Measurements from ENCODE around the gene HADH.

Gene HADH

DNA sequence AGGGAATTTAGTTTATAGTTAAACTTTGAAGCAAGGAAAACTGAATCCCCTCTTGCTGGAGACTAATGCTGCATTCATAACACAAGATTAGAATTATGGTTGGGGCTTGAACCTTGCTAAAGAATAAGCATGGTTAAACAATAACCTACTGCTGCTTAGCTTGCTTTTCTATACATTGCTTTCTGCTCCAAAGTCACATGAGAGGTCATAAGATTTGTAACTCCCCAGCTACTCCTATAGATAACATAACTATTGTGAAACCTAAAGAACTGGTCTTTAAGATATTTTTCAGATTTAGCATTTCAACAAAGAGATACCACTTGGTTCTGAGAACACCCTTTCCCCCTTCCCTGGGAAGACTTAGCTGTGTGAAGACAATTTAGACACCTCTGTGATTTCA is 17.1 kb upstream of the HADH start:
- Histone ChIP-seq H3K36me3 (ENCODE audit: control insufficient read depth in 5 of 5, insufficient read depth in 5 of 5, low read length in 5 of 5) (no peaks in the 10 kb centered on the region), H3K4me1 (ENCODE audit: control insufficient read depth in 5 of 5, insufficient read depth in 5 of 5, low read length in 5 of 5) (peaks cover 0 to 9% (median 0%) of the 10 kb centered on the region in 5 donors), H3K4me3 (ENCODE audit: low read depth in 1 of 5, low read length in 5 of 5) (no peak overlapping the region), H3K27ac (ENCODE audit: low read depth, low read length) (no peak overlapping the region), H3K27me3 (ENCODE audit: control insufficient read depth in 5 of 5, insufficient read depth in 4 of 5, low read length in 5 of 5) (no peaks in the 10 kb centered on the region), H3K9ac (ENCODE audit: low read length in 5 of 5) (no peak overlapping the region), H3K9me3 (ENCODE audit: control insufficient read depth in 5 of 5, low read length in 5 of 5) (no peaks in the 10 kb centered on the region)

DNA sequence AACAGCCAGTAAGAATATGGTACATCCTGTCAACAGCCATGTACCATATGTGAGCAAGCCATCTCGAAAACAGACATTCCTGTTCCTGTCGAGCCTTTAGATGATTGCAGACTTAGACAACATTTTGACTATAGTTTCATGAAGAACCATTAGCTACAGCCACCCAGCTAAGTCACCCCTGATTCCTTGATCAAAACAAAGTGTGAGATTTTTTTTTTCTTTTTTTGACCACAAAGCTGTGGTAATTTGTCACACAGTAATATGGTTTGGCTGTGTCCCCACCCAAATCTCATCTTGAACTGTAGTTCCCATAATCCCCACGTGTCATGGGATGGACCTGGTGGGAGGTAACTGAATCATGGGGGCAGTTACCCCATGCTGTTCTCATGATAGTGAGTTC is 15.2 kb upstream of the HADH start:
- no peak overlapping the region for H3K27ac ChIP-seq (ENCODE audit: low read depth, low read length)
- no peak overlapping the region for H3K4me3 ChIP-seq (ENCODE audit: low read depth in 1 of 5, low read length in 5 of 5)
- H3K9me3 ChIP-seq (ENCODE audit: control insufficient read depth in 5 of 5, low read length in 5 of 5), result no peaks in the 10 kb centered on the region
- no peak overlapping the region for H3K9ac ChIP-seq (ENCODE audit: low read length in 5 of 5)
- no peaks in the 10 kb centered on the region for H3K27me3 ChIP-seq (ENCODE audit: control insufficient read depth in 5 of 5, insufficient read depth in 4 of 5, low read length in 5 of 5)
- no peaks in the 10 kb centered on the region for H3K36me3 ChIP-seq (ENCODE audit: control insufficient read depth in 5 of 5, insufficient read depth in 5 of 5, low read length in 5 of 5)
- H3K4me1 ChIP-seq (ENCODE audit: control insufficient read depth in 5 of 5, insufficient read depth in 5 of 5, low read length in 5 of 5), result peaks cover 0 to 24% (median 6%) of the 10 kb centered on the region in 5 donors

DNA sequence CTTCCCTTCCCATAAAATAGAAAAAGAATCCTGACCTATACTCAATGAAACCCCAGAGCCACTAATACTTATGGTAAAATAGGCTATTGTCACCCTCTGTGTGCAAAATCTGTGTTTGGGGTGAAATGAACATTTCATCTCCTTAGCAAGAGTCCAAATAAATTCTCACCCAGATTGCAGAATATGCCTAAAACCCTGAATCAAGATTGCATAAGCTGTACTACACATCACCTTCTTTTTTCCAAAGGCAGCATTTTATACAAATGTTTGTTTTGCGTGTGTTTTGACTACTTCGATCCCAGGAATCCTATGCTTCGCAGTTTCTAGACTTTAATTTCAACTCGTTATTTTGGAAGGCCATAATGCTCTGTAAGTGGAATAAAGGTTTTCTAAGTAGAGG is 12.2 kb upstream of the HADH start:
- Histone ChIP-seq H3K9ac (ENCODE audit: low read length in 5 of 5) (peak overlapping the region in 1 of 5 donors; percentile 41), H3K27ac (ENCODE audit: low read depth, low read length) (peak overlapping the region; percentile 84), H3K4me1 (ENCODE audit: control insufficient read depth in 5 of 5, insufficient read depth in 5 of 5, low read length in 5 of 5) (peaks cover 0 to 27% (median 6%) of the 10 kb centered on the region in 5 donors), H3K27me3 (ENCODE audit: control insufficient read depth in 5 of 5, insufficient read depth in 4 of 5, low read length in 5 of 5) (no peaks in the 10 kb centered on the region), H3K36me3 (ENCODE audit: control insufficient read depth in 5 of 5, insufficient read depth in 5 of 5, low read length in 5 of 5) (no peaks in the 10 kb centered on the region), H3K9me3 (ENCODE audit: control insufficient read depth in 5 of 5, low read length in 5 of 5) (no peaks in the 10 kb centered on the region), H3K4me3 (ENCODE audit: low read depth in 1 of 5, low read length in 5 of 5) (no peak overlapping the region)

DNA sequence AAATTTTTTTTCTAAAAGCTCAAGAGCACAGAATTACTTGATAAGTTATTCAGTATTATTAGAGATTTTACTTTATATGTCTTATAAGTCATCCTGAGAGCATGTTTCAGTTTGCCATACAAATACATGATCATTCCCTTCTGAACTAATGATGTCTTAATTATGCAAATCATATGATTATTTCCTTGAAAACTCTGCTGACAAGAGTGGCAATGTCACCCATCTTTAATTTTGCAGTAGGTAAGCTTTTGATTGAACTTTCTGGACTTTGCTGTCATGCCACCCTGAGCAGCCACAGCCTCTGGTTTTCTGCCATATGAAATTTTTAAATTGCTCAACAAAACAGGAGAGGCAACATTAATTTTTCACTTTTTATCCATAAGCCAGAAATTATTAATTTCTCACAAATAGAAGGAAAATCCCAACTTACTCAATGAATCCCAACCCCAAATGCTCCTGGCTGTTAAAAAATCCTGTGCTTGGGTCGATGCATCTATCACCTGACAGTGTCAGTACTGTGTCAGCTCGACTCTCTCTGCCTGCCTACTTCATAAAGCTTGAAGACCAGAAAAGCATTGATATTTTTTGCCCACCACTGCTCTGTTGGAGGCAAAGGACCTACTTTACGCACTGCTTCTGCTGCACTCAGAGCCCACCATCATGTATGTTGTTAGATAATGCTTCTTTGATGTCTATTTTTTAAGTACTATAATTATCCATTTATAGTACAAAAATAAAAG is 11.6 kb upstream of the HADH start:
- no peak overlapping the region for H3K4me3 ChIP-seq (ENCODE audit: low read depth in 1 of 5, low read length in 5 of 5)
- peak overlapping the region in 2 of 5 donors; percentile 41 to 58 for H3K9ac ChIP-seq (ENCODE audit: low read length in 5 of 5)
- peaks cover 0 to 27% (median 6%) of the 10 kb centered on the region in 5 donors for H3K4me1 ChIP-seq (ENCODE audit: control insufficient read depth in 5 of 5, insufficient read depth in 5 of 5, low read length in 5 of 5)
- no peaks in the 10 kb centered on the region for H3K27me3 ChIP-seq (ENCODE audit: control insufficient read depth in 5 of 5, insufficient read depth in 4 of 5, low read length in 5 of 5)
- no peaks in the 10 kb centered on the region for H3K9me3 ChIP-seq (ENCODE audit: control insufficient read depth in 5 of 5, low read length in 5 of 5)
- H3K36me3 ChIP-seq (ENCODE audit: control insufficient read depth in 5 of 5, insufficient read depth in 5 of 5, low read length in 5 of 5), result no peaks in the 10 kb centered on the region
- peak overlapping the region; percentile 84 for H3K27ac ChIP-seq (ENCODE audit: low read depth, low read length)

DNA sequence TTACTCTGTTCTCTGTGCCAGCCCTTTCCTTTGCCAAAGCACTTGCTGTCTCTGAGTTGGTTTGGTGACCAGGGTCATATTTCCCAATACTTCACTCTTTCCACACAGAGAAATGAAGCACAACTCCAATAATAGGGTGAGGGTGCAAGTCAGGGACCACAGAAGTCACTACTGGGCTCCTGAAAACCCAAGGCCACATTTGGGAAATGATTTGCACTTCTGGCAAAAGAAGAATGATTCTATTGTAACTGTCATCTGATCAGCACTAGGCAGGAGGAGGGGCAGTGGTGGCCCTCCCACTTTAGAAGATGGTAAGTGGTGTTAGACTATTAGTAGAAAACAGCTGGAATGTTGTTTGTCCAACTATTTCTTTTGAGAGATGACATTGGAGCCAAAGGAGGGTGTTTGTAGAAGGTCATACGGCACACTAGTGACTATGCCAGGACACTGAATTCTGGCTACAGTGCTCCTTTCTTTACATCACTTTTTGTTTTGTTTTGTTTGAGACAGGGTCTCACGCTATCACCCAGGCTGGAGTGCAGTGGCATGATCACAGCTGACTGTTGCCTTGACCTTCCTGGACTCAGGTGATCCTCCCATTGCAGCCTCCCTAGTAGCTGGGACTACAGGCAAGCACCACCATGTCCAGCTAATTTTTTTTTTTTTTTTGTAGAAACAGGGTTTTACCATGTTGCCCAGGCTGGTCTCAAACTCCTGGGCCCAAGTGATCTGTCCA is 10.8 kb upstream of the HADH start:
- H3K9me3 ChIP-seq (ENCODE audit: control insufficient read depth in 5 of 5, low read length in 5 of 5), result no peaks in the 10 kb centered on the region
- H3K9ac ChIP-seq (ENCODE audit: low read length in 5 of 5), result peak overlapping the region in 1 of 5 donors; percentile 58
- no peaks in the 10 kb centered on the region for H3K36me3 ChIP-seq (ENCODE audit: control insufficient read depth in 5 of 5, insufficient read depth in 5 of 5, low read length in 5 of 5)
- no peak overlapping the region for H3K4me3 ChIP-seq (ENCODE audit: low read depth in 1 of 5, low read length in 5 of 5)
- peaks cover 0 to 27% (median 6%) of the 10 kb centered on the region in 5 donors for H3K4me1 ChIP-seq (ENCODE audit: control insufficient read depth in 5 of 5, insufficient read depth in 5 of 5, low read length in 5 of 5)
- peak overlapping the region; percentile 84 for H3K27ac ChIP-seq (ENCODE audit: low read depth, low read length)
- H3K27me3 ChIP-seq (ENCODE audit: control insufficient read depth in 5 of 5, insufficient read depth in 4 of 5, low read length in 5 of 5), result no peaks in the 10 kb centered on the region

DNA sequence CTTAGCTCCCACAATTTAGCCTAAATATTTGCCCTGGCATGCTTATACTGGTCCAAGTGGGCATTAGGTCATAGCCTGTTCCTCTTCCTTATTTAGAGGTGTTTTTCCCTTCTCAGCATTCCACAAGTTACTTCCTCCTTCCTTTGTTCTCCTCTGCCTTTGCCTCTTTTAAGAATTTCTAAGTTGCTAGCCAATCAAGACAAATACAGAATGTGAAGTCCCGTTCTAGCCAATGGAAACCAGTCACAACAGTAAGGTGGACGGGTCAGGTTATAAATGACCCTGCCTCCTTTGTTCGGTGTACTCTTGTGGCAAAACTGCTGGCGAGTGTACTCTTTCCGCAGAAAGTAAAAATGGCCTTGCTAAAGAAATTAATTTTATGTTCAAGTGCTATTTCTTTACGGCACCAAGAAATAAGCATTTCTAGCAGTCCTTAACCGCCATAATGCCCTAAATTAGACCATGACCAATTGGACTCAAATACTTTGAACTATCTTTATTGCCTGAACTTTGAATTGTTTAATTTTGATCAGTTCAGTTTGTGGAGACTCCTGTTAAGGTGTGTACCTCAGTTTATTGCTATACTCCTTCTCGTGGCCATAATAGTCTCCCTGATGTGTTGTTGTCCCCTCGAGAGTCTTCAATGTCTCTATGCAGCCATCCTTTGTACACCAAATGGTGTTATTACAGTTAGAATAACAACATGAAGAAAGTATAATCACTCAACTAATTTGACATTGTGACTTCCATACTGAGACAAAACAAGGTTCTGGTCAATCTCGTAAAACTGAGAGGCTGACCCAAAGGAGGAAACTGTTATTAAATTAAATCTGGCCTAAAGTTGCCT is 1.6 kb upstream of the HADH start:
- Histone ChIP-seq H3K4me1 (ENCODE audit: control insufficient read depth in 5 of 5, insufficient read depth in 5 of 5, low read length in 5 of 5) (peaks cover 0 to 54% (median 47%) of the 10 kb centered on the region in 5 donors), H3K27ac (ENCODE audit: low read depth, low read length) (peak overlapping the region; percentile 96), H3K27me3 (ENCODE audit: control insufficient read depth in 5 of 5, insufficient read depth in 4 of 5, low read length in 5 of 5) (no peaks in the 10 kb centered on the region), H3K9me3 (ENCODE audit: control insufficient read depth in 5 of 5, low read length in 5 of 5) (no peaks in the 10 kb centered on the region), H3K36me3 (ENCODE audit: control insufficient read depth in 5 of 5, insufficient read depth in 5 of 5, low read length in 5 of 5) (no peaks in the 10 kb centered on the region), H3K9ac (ENCODE audit: low read length in 5 of 5) (peak overlapping the region in 1 of 5 donors; percentile 95), H3K4me3 (ENCODE audit: low read depth in 1 of 5, low read length in 5 of 5) (peak overlapping the region in 1 of 5 donors; percentile 80)

DNA sequence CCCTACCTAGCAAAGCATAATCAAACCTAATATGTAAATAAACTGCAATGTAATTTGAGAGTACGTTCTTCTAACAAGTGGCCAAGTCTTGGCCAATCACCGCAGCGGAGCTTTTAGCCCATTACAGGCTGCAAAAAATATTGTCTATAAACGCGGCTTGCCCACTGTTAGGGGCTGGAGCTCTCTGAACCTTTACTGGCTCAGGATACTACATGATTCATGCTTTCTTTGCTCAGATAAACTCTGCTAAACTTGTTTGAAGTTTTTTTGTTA is 990 bp upstream of the HADH start:
- no peaks in the 10 kb centered on the region for H3K36me3 ChIP-seq (ENCODE audit: control insufficient read depth in 5 of 5, insufficient read depth in 5 of 5, low read length in 5 of 5)
- peak overlapping the region in 2 of 5 donors; percentile 46 to 95 for H3K9ac ChIP-seq (ENCODE audit: low read length in 5 of 5)
- H3K27ac ChIP-seq (ENCODE audit: low read depth, low read length), result peak overlapping the region; percentile 96
- H3K27me3 ChIP-seq (ENCODE audit: control insufficient read depth in 5 of 5, insufficient read depth in 4 of 5, low read length in 5 of 5), result no peaks in the 10 kb centered on the region
- no peaks in the 10 kb centered on the region for H3K9me3 ChIP-seq (ENCODE audit: control insufficient read depth in 5 of 5, low read length in 5 of 5)
- H3K4me3 ChIP-seq (ENCODE audit: low read depth in 1 of 5, low read length in 5 of 5), result peak overlapping the region in 2 of 5 donors; percentile 80 to 89
- peaks cover 0 to 59% (median 53%) of the 10 kb centered on the region in 5 donors for H3K4me1 ChIP-seq (ENCODE audit: control insufficient read depth in 5 of 5, insufficient read depth in 5 of 5, low read length in 5 of 5)

DNA sequence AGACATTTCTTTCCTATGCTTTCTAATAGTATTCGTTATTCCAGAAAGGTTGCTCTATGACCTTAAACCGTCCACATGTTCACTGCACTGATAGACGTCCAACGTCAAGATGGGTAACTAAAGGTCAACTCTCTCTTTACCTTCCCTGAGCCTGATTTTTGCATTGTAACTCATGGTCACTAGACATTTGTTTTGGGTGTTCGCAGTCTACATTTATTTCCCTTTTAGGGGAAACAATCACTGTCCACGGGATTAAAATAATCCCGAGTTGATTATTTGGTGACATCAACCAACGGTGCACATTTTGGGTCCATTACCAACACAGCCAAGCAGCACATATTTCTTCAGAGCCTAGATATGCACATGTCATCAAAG is 540 bp upstream of the HADH start:
- peak overlapping the region; percentile 16 to 95 (median 60) for H3K9ac ChIP-seq (ENCODE audit: low read length in 5 of 5)
- H3K36me3 ChIP-seq (ENCODE audit: control insufficient read depth in 5 of 5, insufficient read depth in 5 of 5, low read length in 5 of 5), result no peaks in the 10 kb centered on the region
- H3K9me3 ChIP-seq (ENCODE audit: control insufficient read depth in 5 of 5, low read length in 5 of 5), result no peaks in the 10 kb centered on the region
- peak overlapping the region; percentile 96 for H3K27ac ChIP-seq (ENCODE audit: low read depth, low read length)
- peaks cover 2 to 64% (median 57%) of the 10 kb centered on the region in 5 donors for H3K4me1 ChIP-seq (ENCODE audit: control insufficient read depth in 5 of 5, insufficient read depth in 5 of 5, low read length in 5 of 5)
- H3K4me3 ChIP-seq (ENCODE audit: low read depth in 1 of 5, low read length in 5 of 5), result peak overlapping the region; percentile 80 to 96 (median 87)
- no peaks in the 10 kb centered on the region for H3K27me3 ChIP-seq (ENCODE audit: control insufficient read depth in 5 of 5, insufficient read depth in 4 of 5, low read length in 5 of 5)

DNA sequence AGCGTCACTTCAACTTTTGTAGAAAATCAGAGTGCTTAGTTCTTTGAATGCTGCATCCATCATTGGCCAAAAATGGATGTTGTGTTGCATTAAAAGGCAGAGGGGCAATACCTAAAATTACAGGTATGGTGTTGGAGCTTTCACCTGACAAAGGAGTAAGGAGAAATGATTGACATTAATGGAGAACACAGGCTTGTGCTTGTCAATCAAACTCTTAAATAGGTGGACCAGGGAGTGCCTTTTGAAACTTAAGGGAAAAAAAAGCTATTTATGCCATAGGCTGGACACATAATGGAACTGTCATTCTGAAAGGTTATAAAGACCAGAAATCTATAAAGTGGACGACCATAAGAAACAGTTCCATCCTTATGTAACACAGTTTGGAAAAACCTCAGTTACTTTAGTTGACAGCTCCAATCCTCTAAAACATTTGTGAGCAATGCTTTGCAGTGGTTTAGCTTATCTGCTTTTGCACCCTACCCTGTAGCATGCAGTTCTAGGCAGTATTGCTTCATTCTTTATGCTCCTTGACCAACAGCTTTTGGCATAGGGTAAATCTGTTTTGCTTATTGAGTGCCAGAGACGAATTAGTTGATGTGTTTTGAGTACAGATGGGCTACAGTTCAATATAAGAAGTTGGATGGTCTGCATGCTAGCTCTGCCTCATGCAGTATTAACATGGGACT is 2.4 kb downstream of the HADH start:
- H3K9me3 ChIP-seq (ENCODE audit: control insufficient read depth in 5 of 5, low read length in 5 of 5), result no peaks in the 10 kb centered on the region
- peaks cover 2 to 80% (median 76%) of the 10 kb centered on the region in 5 donors for H3K4me1 ChIP-seq (ENCODE audit: control insufficient read depth in 5 of 5, insufficient read depth in 5 of 5, low read length in 5 of 5)
- peaks cover 0 to 5% (median 3%) of the 10 kb centered on the region in 5 donors for H3K36me3 ChIP-seq (ENCODE audit: control insufficient read depth in 5 of 5, insufficient read depth in 5 of 5, low read length in 5 of 5)
- no peaks in the 10 kb centered on the region for H3K27me3 ChIP-seq (ENCODE audit: control insufficient read depth in 5 of 5, insufficient read depth in 4 of 5, low read length in 5 of 5)
- peak overlapping the region in 3 of 5 donors; percentile 57 to 95 (median 86) for H3K9ac ChIP-seq (ENCODE audit: low read length in 5 of 5)
- H3K4me3 ChIP-seq (ENCODE audit: low read depth in 1 of 5, low read length in 5 of 5), result peak overlapping the region; percentile 80 to 96 (median 89)
- H3K27ac ChIP-seq (ENCODE audit: low read depth, low read length), result peak overlapping the region; percentile 96
